ENCODE results near the gene DNM3.

Gene DNM3

GRCh38 chr1:172107316-172107975 lies 266.1 kb downstream of the DNM3 start:
- DNase-seq (ENCODE audit: low spot score), result no peak

- DNase-seq (ENCODE audit: low spot score), result no peak
Measured at GRCh38 chr1:172108161-172108893, 267.0 kb downstream of the DNM3 start.

GRCh38 chr1:172109359-172109758 lies 268.1 kb downstream of the DNM3 start:
- no peak for DNase-seq (ENCODE audit: low spot score)

- no peak for DNase-seq (ENCODE audit: low spot score)
Measured at GRCh38 chr1:172112576-172112975, 271.3 kb downstream of the DNM3 start.

GRCh38 chr1:172117800-172118199 lies 276.5 kb downstream of the DNM3 start:
- no peak for DNase-seq (ENCODE audit: low spot score)

GRCh38 chr1:172118618-172119017 lies 277.3 kb downstream of the DNM3 start:
- DNase-seq (ENCODE audit: low spot score), result no peak

- DNase-seq (ENCODE audit: low spot score), result no peak
Measured at GRCh38 chr1:172119184-172119583, 277.9 kb downstream of the DNM3 start.

GRCh38 chr1:172120381-172120780 lies 279.1 kb downstream of the DNM3 start:
- no peak for DNase-seq (ENCODE audit: low spot score)

- DNase-seq (ENCODE audit: low spot score), result no peak
Measured at GRCh38 chr1:172121081-172121717, 279.9 kb downstream of the DNM3 start.

- no peak for DNase-seq (ENCODE audit: low spot score)
Measured at GRCh38 chr1:172122381-172122780, 281.1 kb downstream of the DNM3 start.

- no peak for DNase-seq (ENCODE audit: low spot score)
Measured at GRCh38 chr1:172125250-172125649, 284.0 kb downstream of the DNM3 start.

- no peak for DNase-seq (ENCODE audit: low spot score)
Measured at GRCh38 chr1:172125812-172126430, 284.6 kb downstream of the DNM3 start.

- DNase-seq (ENCODE audit: low spot score), result no peak
Measured at GRCh38 chr1:172132836-172133235, 291.5 kb downstream of the DNM3 start.

GRCh38 chr1:172134087-172134731 lies 292.9 kb downstream of the DNM3 start:
- no peak for DNase-seq (ENCODE audit: low spot score)

- DNase-seq (ENCODE audit: low spot score), result no peak
Measured at GRCh38 chr1:172135076-172135672, 293.9 kb downstream of the DNM3 start.

GRCh38 chr1:172135978-172136610 lies 294.8 kb downstream of the DNM3 start:
- DNase-seq (ENCODE audit: low spot score), result no peak

- no peak for DNase-seq (ENCODE audit: low spot score)
Measured at GRCh38 chr1:172136925-172137324, 295.6 kb downstream of the DNM3 start.

- DNase-seq (ENCODE audit: low spot score), result no peak
Measured at GRCh38 chr1:172137703-172138454, 296.6 kb downstream of the DNM3 start.

GRCh38 chr1:172138634-172139033 lies 297.3 kb downstream of the DNM3 start:
- no peak for DNase-seq (ENCODE audit: low spot score)

- DNase-seq (ENCODE audit: low spot score), result no peak
Measured at GRCh38 chr1:172139196-172139595, 297.9 kb downstream of the DNM3 start.

- DNase-seq (ENCODE audit: low spot score), result no peak
Measured at GRCh38 chr1:172140072-172140471, 298.8 kb downstream of the DNM3 start.
